ENCODE measurements around the gene PLSCR4.

Gene PLSCR4

GRCh38 chr3:146217324-146217723 is 33.6 kb downstream of the PLSCR4 start:
- Histone ChIP-seq H3K36me3 (ENCODE audit: control insufficient read depth in 1 of 2, insufficient read depth in 2 of 2, low read length in 2 of 2) (peaks cover 0 to 19% of the 10 kb centered on the region in 2 donors), H3K27me3 (ENCODE audit: low read depth, low read length) (no peaks in the 10 kb centered on the region), H3K4me1 (ENCODE audit: control insufficient read depth in 1 of 2, insufficient read depth in 2 of 2, low read length in 2 of 2) (peaks cover 0 to 4% of the 10 kb centered on the region in 2 donors), H3K9me3 (ENCODE audit: control insufficient read depth in 1 of 2, low read length in 2 of 2) (no peaks in the 10 kb centered on the region), H3K27ac (ENCODE audit: low read length) (no peak overlapping the region), H3K4me3 (ENCODE audit: low read depth in 1 of 2, low read length in 2 of 2) (no peak overlapping the region)

- Histone ChIP-seq H3K4me3 (ENCODE audit: low read depth in 1 of 2, low read length in 2 of 2) (no peak overlapping the region), H3K4me1 (ENCODE audit: control insufficient read depth in 1 of 2, insufficient read depth in 2 of 2, low read length in 2 of 2) (peaks cover 0 to 3% of the 10 kb centered on the region in 2 donors), H3K36me3 (ENCODE audit: control insufficient read depth in 1 of 2, insufficient read depth in 2 of 2, low read length in 2 of 2) (peaks cover 0 to 19% of the 10 kb centered on the region in 2 donors), H3K27ac (ENCODE audit: low read length) (no peak overlapping the region), H3K27me3 (ENCODE audit: low read depth, low read length) (no peaks in the 10 kb centered on the region), H3K9me3 (ENCODE audit: control insufficient read depth in 1 of 2, low read length in 2 of 2) (no peaks in the 10 kb centered on the region)
Measured at GRCh38 chr3:146214493-146214892, 36.4 kb downstream of the PLSCR4 start.

- H3K27ac ChIP-seq (ENCODE audit: low read length): no peak overlapping the region
- no peak overlapping the region for H3K4me3 ChIP-seq (ENCODE audit: low read depth in 1 of 2, low read length in 2 of 2)
- no peaks in the 10 kb centered on the region for H3K9me3 ChIP-seq (ENCODE audit: control insufficient read depth in 1 of 2, low read length in 2 of 2)
- H3K27me3 ChIP-seq (ENCODE audit: low read depth, low read length): no peaks in the 10 kb centered on the region
- no peaks in the 10 kb centered on the region for H3K4me1 ChIP-seq (ENCODE audit: control insufficient read depth in 1 of 2, insufficient read depth in 2 of 2, low read length in 2 of 2)
- H3K36me3 ChIP-seq (ENCODE audit: control insufficient read depth in 1 of 2, insufficient read depth in 2 of 2, low read length in 2 of 2): peaks cover 0 to 29% of the 10 kb centered on the region in 2 donors
Measured at GRCh38 chr3:146209371-146209770, 41.5 kb downstream of the PLSCR4 start.

- Histone ChIP-seq H3K27ac (ENCODE audit: low read length) (no peak overlapping the region), H3K4me3 (ENCODE audit: low read depth in 1 of 2, low read length in 2 of 2) (no peak overlapping the region), H3K36me3 (ENCODE audit: control insufficient read depth in 1 of 2, insufficient read depth in 2 of 2, low read length in 2 of 2) (peaks cover 5 to 43% of the 10 kb centered on the region in 2 donors), H3K9me3 (ENCODE audit: control insufficient read depth in 1 of 2, low read length in 2 of 2) (no peaks in the 10 kb centered on the region), H3K4me1 (ENCODE audit: control insufficient read depth in 1 of 2, insufficient read depth in 2 of 2, low read length in 2 of 2) (no peaks in the 10 kb centered on the region), H3K27me3 (ENCODE audit: low read depth, low read length) (no peaks in the 10 kb centered on the region)
Measured at GRCh38 chr3:146203776-146204175, 47.1 kb downstream of the PLSCR4 start.

GRCh38 chr3:146200461-146201220 is 50.3 kb downstream of the PLSCR4 start:
- Histone ChIP-seq H3K4me3 (ENCODE audit: low read depth in 1 of 2, low read length in 2 of 2) (no peak overlapping the region), H3K36me3 (ENCODE audit: control insufficient read depth in 1 of 2, insufficient read depth in 2 of 2, low read length in 2 of 2) (peaks cover 5 to 25% of the 10 kb centered on the region in 2 donors)

GRCh38 chr3:146199762-146200161 is 51.1 kb downstream of the PLSCR4 start:
- no peak overlapping the region for H3K27ac ChIP-seq (ENCODE audit: low read length)
- H3K9me3 ChIP-seq (ENCODE audit: control insufficient read depth in 1 of 2, low read length in 2 of 2): no peaks in the 10 kb centered on the region
- no peak overlapping the region for H3K4me3 ChIP-seq (ENCODE audit: low read depth in 1 of 2, low read length in 2 of 2)
- no peaks in the 10 kb centered on the region for H3K4me1 ChIP-seq (ENCODE audit: control insufficient read depth in 1 of 2, insufficient read depth in 2 of 2, low read length in 2 of 2)
- H3K27me3 ChIP-seq (ENCODE audit: low read depth, low read length): no peaks in the 10 kb centered on the region
- peaks cover 5 to 19% of the 10 kb centered on the region in 2 donors for H3K36me3 ChIP-seq (ENCODE audit: control insufficient read depth in 1 of 2, insufficient read depth in 2 of 2, low read length in 2 of 2)

More at GRCh38 chr3:146200461-146201220, 50.3 kb downstream of the PLSCR4 start:
- Histone ChIP-seq H3K27ac (ENCODE audit: low read length) (no peak overlapping the region), H3K4me1 (ENCODE audit: control insufficient read depth in 1 of 2, insufficient read depth in 2 of 2, low read length in 2 of 2) (no peaks in the 10 kb centered on the region), H3K9me3 (ENCODE audit: control insufficient read depth in 1 of 2, low read length in 2 of 2) (no peaks in the 10 kb centered on the region), H3K27me3 (ENCODE audit: low read depth, low read length) (no peaks in the 10 kb centered on the region)

GRCh38 chr3:146196789-146197188 is 54.1 kb downstream of the PLSCR4 start:
- no peak overlapping the region for H3K4me3 ChIP-seq (ENCODE audit: low read depth in 1 of 2, low read length in 2 of 2)
- H3K27me3 ChIP-seq (ENCODE audit: low read depth, low read length): no peaks in the 10 kb centered on the region
- H3K9me3 ChIP-seq (ENCODE audit: control insufficient read depth in 1 of 2, low read length in 2 of 2): no peaks in the 10 kb centered on the region
- H3K36me3 ChIP-seq (ENCODE audit: control insufficient read depth in 1 of 2, insufficient read depth in 2 of 2, low read length in 2 of 2): peaks cover 5 to 14% of the 10 kb centered on the region in 2 donors
- no peaks in the 10 kb centered on the region for H3K4me1 ChIP-seq (ENCODE audit: control insufficient read depth in 1 of 2, insufficient read depth in 2 of 2, low read length in 2 of 2)
- no peak overlapping the region for H3K27ac ChIP-seq (ENCODE audit: low read length)

GRCh38 chr3:146195605-146196004 is 55.3 kb downstream of the PLSCR4 start:
- Histone ChIP-seq H3K4me3 (ENCODE audit: low read depth in 1 of 2, low read length in 2 of 2) (no peak overlapping the region), H3K4me1 (ENCODE audit: control insufficient read depth in 1 of 2, insufficient read depth in 2 of 2, low read length in 2 of 2) (no peaks in the 10 kb centered on the region), H3K36me3 (ENCODE audit: control insufficient read depth in 1 of 2, insufficient read depth in 2 of 2, low read length in 2 of 2) (peaks cover 5 to 14% of the 10 kb centered on the region in 2 donors), H3K9me3 (ENCODE audit: control insufficient read depth in 1 of 2, low read length in 2 of 2) (no peaks in the 10 kb centered on the region), H3K27me3 (ENCODE audit: low read depth, low read length) (no peaks in the 10 kb centered on the region), H3K27ac (ENCODE audit: low read length) (no peak overlapping the region)

GRCh38 chr3:146195030-146195429 is 55.9 kb downstream of the PLSCR4 start:
- H3K36me3 ChIP-seq (ENCODE audit: control insufficient read depth in 1 of 2, insufficient read depth in 2 of 2, low read length in 2 of 2): peaks cover 5 to 14% of the 10 kb centered on the region in 2 donors
- no peak overlapping the region for H3K4me3 ChIP-seq (ENCODE audit: low read depth in 1 of 2, low read length in 2 of 2)
- no peaks in the 10 kb centered on the region for H3K9me3 ChIP-seq (ENCODE audit: control insufficient read depth in 1 of 2, low read length in 2 of 2)
- H3K27ac ChIP-seq (ENCODE audit: low read length): no peak overlapping the region
- no peaks in the 10 kb centered on the region for H3K4me1 ChIP-seq (ENCODE audit: control insufficient read depth in 1 of 2, insufficient read depth in 2 of 2, low read length in 2 of 2)
- no peaks in the 10 kb centered on the region for H3K27me3 ChIP-seq (ENCODE audit: low read depth, low read length)

- no peaks in the 10 kb centered on the region for H3K27me3 ChIP-seq (ENCODE audit: low read depth, low read length)
- no peak overlapping the region for H3K27ac ChIP-seq (ENCODE audit: low read length)
- no peak overlapping the region for H3K4me3 ChIP-seq (ENCODE audit: low read depth in 1 of 2, low read length in 2 of 2)
- peaks cover 0 to 5% of the 10 kb centered on the region in 2 donors for H3K36me3 ChIP-seq (ENCODE audit: control insufficient read depth in 1 of 2, insufficient read depth in 2 of 2, low read length in 2 of 2)
- H3K9me3 ChIP-seq (ENCODE audit: control insufficient read depth in 1 of 2, low read length in 2 of 2): no peaks in the 10 kb centered on the region
- H3K4me1 ChIP-seq (ENCODE audit: control insufficient read depth in 1 of 2, insufficient read depth in 2 of 2, low read length in 2 of 2): no peaks in the 10 kb centered on the region
Measured at GRCh38 chr3:146191051-146191450, 59.9 kb downstream of the PLSCR4 start.

GRCh38 chr3:146189519-146190173 is 61.3 kb downstream of the PLSCR4 start:
- Histone ChIP-seq H3K27ac (ENCODE audit: low read length) (no peak overlapping the region), H3K27me3 (ENCODE audit: low read depth, low read length) (no peaks in the 10 kb centered on the region), H3K4me3 (ENCODE audit: low read depth in 1 of 2, low read length in 2 of 2) (no peak overlapping the region), H3K9me3 (ENCODE audit: control insufficient read depth in 1 of 2, low read length in 2 of 2) (no peaks in the 10 kb centered on the region), H3K4me1 (ENCODE audit: control insufficient read depth in 1 of 2, insufficient read depth in 2 of 2, low read length in 2 of 2) (no peaks in the 10 kb centered on the region), H3K36me3 (ENCODE audit: control insufficient read depth in 1 of 2, insufficient read depth in 2 of 2, low read length in 2 of 2) (peaks cover 0 to 5% of the 10 kb centered on the region in 2 donors)

All from muscle layer of duodenum (tissue), 2 donors.